ENCODE results near the gene KRTAP4-12.
"Not testable (repeated sequence)": the region's sequence is repeated elsewhere in the genome, so short reads cannot be mapped to it uniquely, and the experiment has no call there.

The KRTAP4-12 gene

DNA sequence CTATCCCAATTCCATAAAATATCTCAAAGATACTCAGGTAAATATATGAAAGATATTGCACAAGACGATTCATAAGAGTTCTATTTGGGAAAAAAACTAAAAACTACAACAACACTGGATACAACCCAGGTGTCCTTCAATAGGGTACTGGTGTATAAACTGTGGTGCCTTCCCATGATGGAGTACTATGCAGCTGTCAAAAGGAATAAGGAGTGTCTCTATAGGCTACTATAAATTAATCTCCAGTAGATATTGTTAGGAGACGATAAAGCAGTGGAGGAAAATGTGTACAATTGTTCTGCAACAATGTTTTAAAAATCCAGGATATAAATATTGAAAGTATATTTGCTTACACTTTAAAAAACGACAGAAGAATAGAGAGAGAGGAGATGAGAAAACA is 2.4 kb upstream of the KRTAP4-12 start:
- no peak for DNase-seq (ENCODE audit: low read depth)

- no peak for DNase-seq (ENCODE audit: low read depth)
Observed at GRCh38 chr17:41125064-41125463, 1.1 kb upstream of the KRTAP4-12 start.

DNA sequence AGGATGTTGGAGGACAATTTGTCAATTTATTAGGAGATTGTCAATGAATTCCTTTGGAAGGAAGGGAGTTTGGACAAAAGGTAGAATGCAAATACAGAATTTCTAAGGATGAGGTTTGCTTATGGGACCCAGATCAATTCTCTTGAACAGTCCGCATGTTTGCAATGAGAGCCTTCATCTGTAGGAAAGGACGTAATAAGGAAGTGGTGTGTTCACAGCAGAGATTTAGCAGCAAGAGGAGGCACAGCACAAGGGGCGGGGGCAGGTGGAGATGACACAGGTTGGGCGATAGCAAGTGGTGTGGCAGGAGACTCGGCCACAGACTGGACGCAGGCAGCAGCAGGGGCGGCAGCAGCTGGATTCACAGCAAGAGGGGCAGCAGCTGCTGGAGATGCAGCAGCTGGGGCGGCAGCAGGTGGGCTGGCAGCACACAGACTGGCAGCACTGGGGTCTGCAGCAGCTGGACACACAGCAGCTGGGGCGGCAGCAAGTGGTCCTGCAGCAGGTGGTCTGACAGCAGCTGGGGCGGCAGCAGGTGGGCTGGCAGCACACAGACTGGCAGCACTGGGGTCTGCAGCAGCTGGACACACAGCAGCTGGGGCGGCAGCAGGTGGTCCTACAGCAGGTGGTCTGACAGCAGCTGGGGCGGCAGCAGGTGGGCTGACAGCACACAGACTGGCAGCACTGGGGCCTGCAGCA is 541 bp downstream of the KRTAP4-12 start:
- DNase-seq (ENCODE audit: low read depth): not testable (repeated sequence)

- no peak for DNase-seq (ENCODE audit: low read depth)
Observed at GRCh38 chr17:41121742-41122141, 2.2 kb downstream of the KRTAP4-12 start.

DNA sequence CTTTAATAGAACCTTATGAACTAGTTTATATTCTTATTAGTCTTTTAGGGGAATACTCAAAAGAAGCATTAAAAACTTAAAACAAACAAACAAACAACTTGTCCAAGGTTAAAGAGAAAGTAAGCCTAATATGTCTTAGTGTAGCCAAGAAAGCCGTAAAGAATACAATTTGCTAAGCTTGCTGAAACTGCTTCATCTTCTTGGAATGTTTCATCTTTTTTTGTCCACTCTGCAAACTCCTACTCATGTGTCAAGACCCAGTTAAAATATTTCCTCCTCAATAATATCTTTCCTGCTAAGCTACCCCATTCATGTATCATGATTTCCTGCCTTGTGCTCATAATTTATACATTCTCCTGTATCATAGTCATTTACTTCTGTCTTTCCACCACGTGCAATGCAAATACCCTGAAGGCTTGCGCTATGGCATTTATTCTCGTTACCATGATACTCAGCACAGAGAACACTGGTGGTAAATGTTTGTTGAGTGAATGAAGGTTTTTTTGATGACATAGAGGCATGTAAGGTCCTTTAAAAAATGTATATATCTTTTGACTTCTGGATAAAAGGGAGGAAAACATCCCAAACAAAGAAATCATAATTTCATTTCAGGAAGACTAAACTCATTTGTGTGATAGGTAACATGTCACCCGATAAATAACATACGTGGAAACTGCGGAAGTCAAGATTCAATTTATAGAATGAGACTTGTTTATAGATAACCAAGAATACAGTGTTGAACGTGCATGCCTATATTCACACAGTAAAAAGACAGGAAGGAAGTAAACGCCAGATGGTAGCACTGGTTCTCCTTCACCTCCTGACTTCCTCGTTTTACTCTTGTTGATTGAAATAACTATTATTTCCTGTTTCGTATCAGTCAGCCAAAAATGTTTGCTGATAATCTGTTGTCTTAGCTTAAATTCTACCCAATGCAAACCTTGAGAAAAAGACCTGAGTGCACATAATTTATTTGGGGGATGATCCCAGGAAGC is 4.0 kb downstream of the KRTAP4-12 start:
- DNase-seq (ENCODE audit: low read depth): not testable (repeated sequence)

GRCh38 chr17:41118721-41119120 is 5.3 kb downstream of the KRTAP4-12 start:
- no peak for DNase-seq (ENCODE audit: low read depth)

DNA sequence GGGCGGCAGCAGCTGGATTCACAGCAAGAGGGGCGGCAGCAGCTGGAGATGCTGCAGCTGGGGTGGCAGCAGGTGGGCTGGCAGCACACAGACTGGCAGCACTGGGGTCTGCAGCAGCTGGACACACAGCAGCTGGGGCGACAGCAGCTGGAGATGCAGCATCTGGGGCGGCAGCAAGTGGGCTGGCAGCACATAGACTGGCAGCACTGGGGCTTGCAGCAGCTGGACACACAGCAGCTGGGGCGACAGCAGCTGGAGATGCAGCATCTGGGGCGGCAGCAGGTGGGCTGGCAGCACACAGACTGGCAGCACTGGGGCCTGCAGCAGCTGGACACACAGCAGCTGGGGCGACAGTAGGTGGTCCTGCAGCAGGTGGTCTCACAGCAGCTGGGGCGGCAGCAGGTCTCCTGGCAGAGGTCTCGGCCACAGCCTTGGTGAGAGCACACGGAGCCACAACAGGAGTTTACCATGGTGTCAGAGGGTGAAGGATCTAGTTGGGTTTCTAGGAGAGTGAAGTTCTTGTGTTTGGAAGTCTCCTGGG is 6.1 kb downstream of the KRTAP4-12 start, which contains the start of gene KRTAP4-11:
KRTAP4-11 (minus strand) TSS at position 528 of the 541 bp plus-strand sequence; CDS start at position 470, 58 bp downstream.
- DNase-seq (ENCODE audit: low read depth): not testable (repeated sequence)

GRCh38 chr17:41116297-41116696 is 7.7 kb downstream of the KRTAP4-12 start:
- DNase-seq (ENCODE audit: low read depth): no peak

DNA sequence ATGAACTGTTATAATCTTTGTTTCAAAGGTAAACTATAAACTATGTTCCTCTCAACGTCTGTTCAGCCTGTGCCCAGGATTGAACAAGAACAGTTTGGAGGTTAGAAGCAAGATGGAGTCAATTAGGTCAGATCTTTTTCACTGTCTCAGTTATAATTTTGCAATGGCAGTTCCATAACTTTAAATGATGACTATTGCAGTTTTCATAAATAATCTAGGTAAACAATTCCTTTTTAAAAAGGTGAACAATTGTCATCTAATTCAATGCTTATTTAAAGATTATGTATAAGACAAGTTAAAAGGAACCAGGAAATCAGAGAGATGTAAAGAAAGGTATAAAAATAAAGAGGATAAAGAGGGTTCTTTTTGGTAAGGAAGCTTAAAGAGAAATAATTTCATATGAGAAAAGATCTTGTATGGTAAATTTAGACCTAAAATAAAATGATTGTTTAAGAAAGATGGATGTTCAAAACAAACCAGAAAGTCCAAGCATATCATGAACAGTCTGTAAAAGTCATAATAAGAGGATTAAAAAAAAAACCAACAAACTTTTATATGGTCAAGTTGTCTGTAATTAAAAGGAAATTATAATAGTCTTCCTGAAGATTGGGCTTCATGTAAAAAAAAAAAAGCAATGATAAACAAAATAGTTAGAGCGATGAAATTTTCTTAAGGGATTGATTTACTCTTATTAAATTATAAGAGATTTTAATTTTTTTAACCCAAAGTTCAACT is 12.7 kb downstream of the KRTAP4-12 start:
- DNase-seq (ENCODE audit: low read depth): no peak

DNA sequence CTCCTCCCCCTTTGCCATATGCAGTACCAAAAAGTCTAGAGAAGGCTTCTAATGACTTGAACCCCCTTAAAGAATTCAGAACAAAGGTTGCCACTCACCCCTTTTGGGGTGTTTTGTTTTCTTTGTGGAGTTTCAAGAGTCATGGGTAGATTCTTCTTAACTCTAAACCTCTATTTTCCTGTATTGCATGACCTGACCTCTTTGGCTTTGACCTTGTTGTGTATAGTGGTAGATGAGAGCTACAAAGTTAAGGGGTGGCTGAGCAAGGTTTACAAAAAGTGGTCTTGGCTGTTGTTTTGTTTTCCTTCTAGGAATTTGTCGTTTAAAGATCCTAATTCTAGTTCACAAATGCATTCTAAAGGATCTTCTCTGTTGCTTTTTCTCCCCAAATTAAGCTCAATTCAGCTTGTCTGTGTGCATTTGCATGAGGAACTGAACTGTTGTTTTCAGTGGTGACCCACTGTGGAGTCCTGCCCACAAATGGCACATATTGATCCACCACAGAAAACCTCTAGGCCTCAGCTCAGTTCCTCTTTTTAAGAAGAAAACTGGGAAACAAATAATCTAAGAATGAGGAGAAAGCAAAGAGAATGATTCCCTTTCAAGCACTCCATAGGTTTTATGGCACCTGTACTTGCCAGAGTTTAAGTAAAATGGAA is 15.1 kb downstream of the KRTAP4-12 start:
- not testable (repeated sequence) for DNase-seq (ENCODE audit: low read depth)

DNA sequence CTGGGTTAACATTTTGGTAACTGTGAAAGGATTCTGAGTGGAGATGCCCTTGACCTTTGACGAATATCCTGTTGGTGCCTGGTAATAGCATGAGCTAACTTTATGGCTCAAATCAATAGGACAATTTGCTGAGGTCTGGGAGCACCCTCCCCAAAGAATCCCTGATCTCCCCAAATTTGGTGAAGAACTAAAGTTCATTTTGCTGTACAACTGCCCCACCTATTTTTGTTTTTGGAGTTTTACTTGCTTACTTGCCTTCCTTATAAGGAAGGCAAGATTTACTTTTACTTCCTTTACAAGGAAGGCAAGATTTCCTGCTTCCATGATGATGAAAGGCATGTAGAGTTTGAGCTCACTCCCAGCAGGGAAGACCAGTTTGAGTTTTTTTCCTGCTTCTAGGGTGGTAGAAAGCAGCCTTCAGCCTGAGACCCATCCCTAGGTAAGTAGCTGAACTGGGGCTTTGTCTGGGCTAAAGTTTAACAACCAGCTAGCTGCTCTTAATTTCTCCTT is 16.0 kb downstream of the KRTAP4-12 start:
- no peak for DNase-seq (ENCODE audit: low read depth)

DNA sequence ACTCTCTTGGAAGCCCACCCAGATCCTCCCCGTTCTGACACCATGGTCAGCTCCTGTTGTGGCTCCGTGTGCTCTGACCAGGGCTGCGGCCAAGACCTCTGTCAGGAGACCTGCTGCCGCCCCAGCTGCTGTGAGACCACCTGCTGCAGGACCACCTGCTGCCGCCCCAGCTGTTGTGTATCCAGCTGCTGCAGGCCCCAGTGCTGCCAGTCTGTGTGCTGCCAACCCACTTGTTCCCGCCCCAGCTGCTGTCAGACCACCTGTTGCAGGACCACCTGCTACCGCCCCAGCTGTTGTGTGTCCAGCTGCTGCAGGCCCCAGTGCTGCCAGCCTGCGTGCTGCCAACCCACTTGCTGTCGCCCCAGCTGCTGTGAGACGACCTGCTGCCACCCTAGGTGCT is 18.6 kb downstream of the KRTAP4-12 start, which contains the start of gene KRTAP4-9:
KRTAP4-9 (plus strand) TSS at position 43 of the 400 bp plus-strand sequence; CDS start at position 43, 0 bp downstream.
- not testable (repeated sequence) for DNase-seq (ENCODE audit: low read depth)

GRCh38 chr17:41104386-41105038 is 19.5 kb downstream of the KRTAP4-12 start:
- DNase-seq (ENCODE audit: low read depth): not testable (repeated sequence)

DNA sequence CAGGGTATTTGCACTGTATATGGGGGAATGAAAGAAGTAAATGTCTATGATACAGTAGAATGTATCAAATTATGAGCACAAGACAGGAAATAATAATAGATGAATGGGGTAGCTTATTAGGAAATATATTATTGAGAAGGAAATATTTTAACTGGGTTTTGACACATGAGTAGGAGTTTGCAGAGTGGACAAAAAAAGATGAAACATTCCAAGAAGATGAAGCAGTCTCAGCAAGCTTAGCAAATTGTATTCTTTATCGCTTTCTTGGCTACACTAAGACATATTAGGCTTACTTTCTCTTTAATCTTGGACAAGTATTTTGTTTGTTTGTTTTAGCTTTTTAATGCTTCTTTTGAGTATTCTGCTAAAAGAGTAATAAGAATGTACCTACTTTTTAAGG is 20.1 kb downstream of the KRTAP4-12 start:
- DNase-seq (ENCODE audit: low read depth): no peak

DNA sequence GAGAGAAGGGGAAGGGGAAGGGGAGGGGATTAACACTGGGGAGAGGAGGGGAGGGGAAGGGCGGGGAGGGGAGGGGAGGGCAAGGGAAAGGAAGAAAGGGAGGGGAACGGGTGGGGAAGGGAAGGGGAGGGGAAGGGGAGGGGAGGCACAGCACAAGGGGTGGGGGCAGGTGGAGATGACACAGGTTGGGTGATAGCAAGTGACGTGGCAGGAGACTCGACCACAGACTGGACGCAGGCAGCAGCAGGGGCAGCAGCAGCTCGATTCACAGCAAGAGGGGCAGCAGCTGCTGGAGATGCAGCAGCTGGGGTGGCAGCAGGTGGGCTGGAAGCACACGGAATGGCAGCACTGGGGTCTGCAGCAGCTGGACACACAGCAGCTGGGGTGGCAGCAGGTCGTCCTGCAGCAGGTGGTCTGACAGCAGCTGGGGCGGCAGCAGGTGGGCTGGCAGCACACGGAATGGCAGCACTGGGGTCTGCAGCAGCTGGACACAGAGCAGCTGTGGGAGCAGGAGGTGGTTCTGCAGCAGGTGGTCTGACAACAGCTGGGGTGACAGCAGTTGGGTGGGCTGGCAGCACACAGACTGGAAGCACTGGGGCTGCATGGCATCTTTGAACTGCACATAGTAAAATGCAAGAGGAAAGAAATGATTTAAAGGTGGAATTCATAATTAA is 22.3 kb downstream of the KRTAP4-12 start, which contains the start of gene KRTAP4-16:
KRTAP4-16 (minus strand) TSS at position 624 of the 674 bp plus-strand sequence; CDS start at position 624, 0 bp downstream.
- DNase-seq (ENCODE audit: low read depth): no peak

DNA sequence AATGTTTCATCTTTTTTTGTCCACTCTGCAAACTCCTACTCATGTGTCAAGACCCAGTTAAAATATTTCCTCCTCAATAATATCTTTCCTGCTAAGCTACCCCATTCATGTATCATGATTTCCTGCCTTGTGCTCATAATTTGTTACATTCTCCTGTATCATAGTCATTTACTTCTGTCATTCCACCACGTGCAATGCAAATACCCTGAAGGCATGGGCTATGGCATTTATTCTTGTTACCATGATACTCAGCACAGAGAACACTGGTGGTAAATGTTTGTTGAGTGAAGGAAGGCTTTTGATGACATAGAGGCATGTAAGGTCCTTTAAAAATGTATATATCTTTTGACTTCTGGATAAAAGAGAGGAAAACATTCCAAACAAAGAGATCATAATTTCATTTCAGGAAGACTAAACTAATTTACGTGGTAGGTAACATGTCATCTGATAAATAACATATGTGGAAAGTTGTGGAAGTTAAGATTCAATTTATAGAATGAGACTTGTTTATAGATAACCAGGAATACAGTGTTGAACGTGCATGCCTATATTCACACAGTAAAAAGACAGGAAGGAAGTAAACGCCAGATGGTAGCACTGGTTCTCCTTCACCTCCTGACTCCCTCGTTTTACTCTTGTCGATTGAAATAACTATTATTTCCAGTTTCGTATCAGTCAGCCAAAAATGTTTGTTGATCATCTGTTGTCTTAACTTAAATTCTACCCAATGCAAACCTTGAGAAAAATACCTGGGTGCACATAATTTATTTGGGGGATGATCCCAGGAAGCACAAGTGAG is 24.1 kb downstream of the KRTAP4-12 start:
- DNase-seq (ENCODE audit: low read depth): not testable (repeated sequence)

- DNase-seq (ENCODE audit: low read depth): no peak
Observed at GRCh38 chr17:41098481-41098880, 25.5 kb downstream of the KRTAP4-12 start.

GRCh38 chr17:41098042-41098441 is 25.9 kb downstream of the KRTAP4-12 start, which contains the start of gene KRTAP4-8:
Gene KRTAP4-8, minus strand, starts transcription at chr17:41098142. Its CDS starts 58 bp downstream, at chr17:41098084.
- no peak for DNase-seq (ENCODE audit: low read depth)

- DNase-seq (ENCODE audit: low read depth): no peak
Observed at GRCh38 chr17:41096055-41096454, 27.9 kb downstream of the KRTAP4-12 start.

Data from activated T-helper 1 cell treated with Interleukin-2 at 50 U/mL for 16 hours (primary cell).